Measurements from ENCODE around the gene MS4A13. TPM values are rescaled to one million over a fixed set of nuclear protein-coding genes. Genes with fewer than 3 reads are reported as not detected.
"Not testable (repeated sequence)": the region's sequence is repeated elsewhere in the genome, so short reads cannot be mapped to it uniquely, and the experiment has no call there.

MS4A13 gene
- total RNA-seq, 1 donor, result not detected

GRCh38 chr11:60513496-60514460 lies 1.4 kb upstream of the MS4A13 start:
- Histone ChIP-seq H3K27me3 (ENCODE audit: insufficient read depth, low read length) (no peaks in the 10 kb centered on the region), H3K4me1 (ENCODE audit: insufficient read depth, low read length) (no peaks in the 10 kb centered on the region), H3K4me2 (ENCODE audit: insufficient read depth, low read length) (no peak overlapping the region), H3K9me3 (ENCODE audit: low read depth, low read length) (no peaks in the 10 kb centered on the region), H2AFZ (ENCODE audit: low read length) (no peak overlapping the region), H3K27ac (ENCODE audit: low read depth, low read length) (no peak overlapping the region), H4K20me1 (ENCODE audit: insufficient read depth, low read length) (no peaks in the 10 kb centered on the region), H3K79me2 (ENCODE audit: insufficient read depth, low read length) (no peaks in the 10 kb centered on the region), H3K36me3 (ENCODE audit: insufficient read depth, low read length) (no peaks in the 10 kb centered on the region), H3K4me3 (ENCODE audit: insufficient read depth, low read length) (no peak overlapping the region)
- DNase-seq (ENCODE audit: insufficient read length, low spot score, missing footprints), result no peak
- no peak for TF ChIP-seq CTCF (IDR thresholded peaks at IDR 0.05; ENCODE audit: extremely low read depth, low read depth, low read length)

GRCh38 chr11:60528465-60528864 lies 13.3 kb downstream of the MS4A13 start:
- Histone ChIP-seq H3K4me3 (ENCODE audit: insufficient read depth, low read length) (no peak overlapping the region), H3K36me3 (ENCODE audit: insufficient read depth, low read length) (no peaks in the 10 kb centered on the region), H3K4me1 (ENCODE audit: insufficient read depth, low read length) (no peaks in the 10 kb centered on the region), H2AFZ (ENCODE audit: low read length) (no peak overlapping the region), H3K79me2 (ENCODE audit: insufficient read depth, low read length) (no peaks in the 10 kb centered on the region), H3K27me3 (ENCODE audit: insufficient read depth, low read length) (no peaks in the 10 kb centered on the region), H4K20me1 (ENCODE audit: insufficient read depth, low read length) (no peaks in the 10 kb centered on the region), H3K27ac (ENCODE audit: low read depth, low read length) (no peak overlapping the region), H3K4me2 (ENCODE audit: insufficient read depth, low read length) (no peak overlapping the region), H3K9me3 (ENCODE audit: low read depth, low read length) (no peaks in the 10 kb centered on the region)
- no peak for TF ChIP-seq CTCF (IDR thresholded peaks at IDR 0.05; ENCODE audit: extremely low read depth, low read depth, low read length)
- DNase-seq (ENCODE audit: insufficient read length, low spot score, missing footprints), result no peak

DNA sequence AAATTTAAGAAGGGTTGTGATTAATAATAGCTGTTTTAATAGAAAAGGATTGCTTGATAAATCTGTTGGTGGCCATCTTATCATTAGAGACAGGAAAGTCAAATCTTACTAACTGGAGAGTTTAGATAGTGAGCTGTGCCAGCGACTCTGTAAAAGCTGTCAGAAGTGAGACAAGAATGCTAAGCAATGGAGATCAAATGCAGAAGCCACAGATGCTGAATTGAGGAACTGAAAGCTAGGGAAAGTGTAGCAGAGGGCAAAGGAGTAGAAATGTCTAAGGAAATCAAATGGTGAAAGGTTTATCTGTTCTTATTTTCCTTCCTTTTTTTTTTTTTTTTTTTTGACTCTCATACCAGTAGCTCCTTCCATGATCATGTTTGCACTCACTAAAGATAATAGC lies 13.7 kb downstream of the MS4A13 start:
- Histone ChIP-seq H3K79me2 (ENCODE audit: insufficient read depth, low read length) (no peaks in the 10 kb centered on the region), H3K9me3 (ENCODE audit: low read depth, low read length) (no peaks in the 10 kb centered on the region), H3K36me3 (ENCODE audit: insufficient read depth, low read length) (no peaks in the 10 kb centered on the region), H3K4me2 (ENCODE audit: insufficient read depth, low read length) (no peak overlapping the region), H4K20me1 (ENCODE audit: insufficient read depth, low read length) (no peaks in the 10 kb centered on the region), H3K27ac (ENCODE audit: low read depth, low read length) (no peak overlapping the region), H3K27me3 (ENCODE audit: insufficient read depth, low read length) (no peaks in the 10 kb centered on the region), H3K4me3 (ENCODE audit: insufficient read depth, low read length) (no peak overlapping the region), H2AFZ (ENCODE audit: low read length) (no peak overlapping the region), H3K4me1 (ENCODE audit: insufficient read depth, low read length) (no peaks in the 10 kb centered on the region)
- DNase-seq (ENCODE audit: insufficient read length, low spot score, missing footprints), result no peak
- TF ChIP-seq CTCF (IDR thresholded peaks at IDR 0.05; ENCODE audit: extremely low read depth, low read depth, low read length), result no peak

GRCh38 chr11:60530454-60531100 lies 15.4 kb downstream of the MS4A13 start:
- no peaks in the 10 kb centered on the region for H4K20me1 ChIP-seq (ENCODE audit: insufficient read depth, low read length)
- no peak overlapping the region for H3K4me2 ChIP-seq (ENCODE audit: insufficient read depth, low read length)
- no peak overlapping the region for H2AFZ ChIP-seq (ENCODE audit: low read length)
- H3K79me2 ChIP-seq (ENCODE audit: insufficient read depth, low read length), result no peaks in the 10 kb centered on the region
- no peak overlapping the region for H3K27ac ChIP-seq (ENCODE audit: low read depth, low read length)
- DNase-seq (ENCODE audit: insufficient read length, low spot score, missing footprints), result no peak
- TF ChIP-seq CTCF (IDR thresholded peaks at IDR 0.05; ENCODE audit: extremely low read depth, low read depth, low read length), result no peak
- no peaks in the 10 kb centered on the region for H3K27me3 ChIP-seq (ENCODE audit: insufficient read depth, low read length)
- no peaks in the 10 kb centered on the region for H3K36me3 ChIP-seq (ENCODE audit: insufficient read depth, low read length)
- no peak overlapping the region for H3K4me3 ChIP-seq (ENCODE audit: insufficient read depth, low read length)
- no peaks in the 10 kb centered on the region for H3K9me3 ChIP-seq (ENCODE audit: low read depth, low read length)
- H3K4me1 ChIP-seq (ENCODE audit: insufficient read depth, low read length), result no peaks in the 10 kb centered on the region

DNA sequence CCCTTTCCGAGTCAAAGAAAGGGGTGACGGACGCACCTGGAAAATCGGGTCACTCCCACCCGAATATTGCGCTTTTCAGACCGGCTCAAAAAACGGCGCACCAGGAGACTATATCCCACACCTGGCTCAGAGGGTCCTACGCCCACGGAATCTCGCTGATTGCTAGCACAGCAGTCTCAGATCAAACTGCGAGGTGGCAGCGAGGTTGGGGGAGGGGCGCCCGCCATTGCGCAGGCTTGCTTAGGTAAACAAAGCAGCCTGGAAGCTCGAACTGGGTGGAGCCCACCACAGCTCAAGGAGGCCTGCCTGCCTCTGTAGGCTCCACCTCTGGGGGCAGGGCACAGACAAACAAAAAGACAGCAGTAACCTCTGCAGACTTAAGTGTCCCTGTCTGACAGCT lies 17.2 kb downstream of the MS4A13 start:
- H3K79me2 ChIP-seq (ENCODE audit: insufficient read depth, low read length); H3K36me3 ChIP-seq (ENCODE audit: insufficient read depth, low read length); DNase-seq (ENCODE audit: insufficient read length, low spot score, missing footprints); H3K9me3 ChIP-seq (ENCODE audit: low read depth, low read length); H3K4me2 ChIP-seq (ENCODE audit: insufficient read depth, low read length); H3K4me3 ChIP-seq (ENCODE audit: insufficient read depth, low read length); H2AFZ ChIP-seq (ENCODE audit: low read length); H3K27me3 ChIP-seq (ENCODE audit: insufficient read depth, low read length); H3K27ac ChIP-seq (ENCODE audit: low read depth, low read length); H3K4me1 ChIP-seq (ENCODE audit: insufficient read depth, low read length); H4K20me1 ChIP-seq (ENCODE audit: insufficient read depth, low read length): not testable (repeated sequence)

- H3K4me3 ChIP-seq (ENCODE audit: insufficient read depth, low read length); H3K4me2 ChIP-seq (ENCODE audit: insufficient read depth, low read length); H3K9me3 ChIP-seq (ENCODE audit: low read depth, low read length); H3K27ac ChIP-seq (ENCODE audit: low read depth, low read length); H3K79me2 ChIP-seq (ENCODE audit: insufficient read depth, low read length); H2AFZ ChIP-seq (ENCODE audit: low read length); H3K36me3 ChIP-seq (ENCODE audit: insufficient read depth, low read length); DNase-seq (ENCODE audit: insufficient read length, low spot score, missing footprints); H3K27me3 ChIP-seq (ENCODE audit: insufficient read depth, low read length); H4K20me1 ChIP-seq (ENCODE audit: insufficient read depth, low read length); H3K4me1 ChIP-seq (ENCODE audit: insufficient read depth, low read length): not testable (repeated sequence)
Observed at GRCh38 chr11:60538627-60539026, 23.4 kb downstream of the MS4A13 start.

Measured in osteoblast (primary cell).